HUES64 (cell line): ENCODE results near the gene AIRE.
A peak's percentile ranks its signal among the peaks of the same experiment; 100 is the strongest.

ENCODE experiments used
- H3K27ac ChIP-seq: 2 replicates; pipeline ENCODE4 v1.7.0; 2013; ENCODE audit warnings: low read depth, low read length, inconsistent platforms
- H3K27me3 ChIP-seq: 2 replicates; pipeline ENCODE4 v1.6.1; 2013; ENCODE audit warnings: mild to moderate bottlenecking, low read length; ENCODE audit not compliant: insufficient read depth
- H3K36me3 ChIP-seq: 2 replicates; pipeline ENCODE4 v1.6.1; 2013; ENCODE audit warnings: mild to moderate bottlenecking, low read length; ENCODE audit not compliant: insufficient read depth
- H3K4me1 ChIP-seq: 2 replicates; pipeline ENCODE4 v1.6.1; 2013; ENCODE audit warnings: mild to moderate bottlenecking, low read length, moderate library complexity; ENCODE audit not compliant: insufficient read depth
- H3K4me3 ChIP-seq: 2 replicates; pipeline ENCODE4 v1.5.1; 2013; ENCODE audit warnings: mild to moderate bottlenecking, low read length, moderate library complexity
- H3K9ac ChIP-seq: 2 replicates; pipeline ENCODE4 v1.6.1; 2013; ENCODE audit warnings: mild to moderate bottlenecking, low read depth, low read length
- H3K9me3 ChIP-seq: 2 replicates; pipeline ENCODE4 v1.6.1; 2013; ENCODE audit warnings: low read depth, low read length; ENCODE audit not compliant: insufficient read depth
- WGBS: fragments of 150-250, 120-280 bp; methylation state at CpG from one replicate; pipeline ENCODE4 v1.1.7; 2013; ENCODE audit warnings: missing lambda C conversion rate; 5-methylcytosine and 5-hydroxymethylcytosine counted together

Gene AIRE

GRCh38 chr21:44294391-44295162 is 8.9 kb downstream of the AIRE start:
- WGBS: 85% methylated on average over 24 of the region's 26 CpGs
- Histone ChIP-seq H3K36me3 (no peaks in the 10 kb centered on the region), H3K9ac (no peak overlapping the region), H3K4me3 (no peak overlapping the region), H3K27me3 (no peaks in the 10 kb centered on the region), H3K9me3 (no peaks in the 10 kb centered on the region), H3K4me1 (no peaks in the 10 kb centered on the region), H3K27ac (no peak overlapping the region)

- no peak overlapping the region for H3K9ac ChIP-seq
Observed at GRCh38 chr21:44295163-44295573, 9.5 kb downstream of the AIRE start.

GRCh38 chr21:44295646-44296045 is 10.0 kb downstream of the AIRE start:
- 80% methylated on average over 10 of the region's 10 CpGs for WGBS
- no peak overlapping the region for H3K4me3 ChIP-seq
- H3K9me3 ChIP-seq: no peaks in the 10 kb centered on the region
- no peaks in the 10 kb centered on the region for H3K27me3 ChIP-seq
- H3K4me1 ChIP-seq: no peaks in the 10 kb centered on the region
- H3K27ac ChIP-seq: no peak overlapping the region
- no peak overlapping the region for H3K9ac ChIP-seq
- no peaks in the 10 kb centered on the region for H3K36me3 ChIP-seq

More at GRCh38 chr21:44295163-44295573, 9.5 kb downstream of the AIRE start:
- Histone ChIP-seq H3K27me3 (no peaks in the 10 kb centered on the region), H3K4me3 (no peak overlapping the region), H3K4me1 (no peaks in the 10 kb centered on the region), H3K27ac (no peak overlapping the region), H3K9me3 (no peaks in the 10 kb centered on the region), H3K36me3 (no peaks in the 10 kb centered on the region)
- WGBS: 87% methylated on average over 14 of the region's 14 CpGs

GRCh38 chr21:44296103-44296519 is 10.4 kb downstream of the AIRE start:
- Histone ChIP-seq H3K4me3 (no peak overlapping the region), H3K27ac (no peak overlapping the region), H3K9ac (no peak overlapping the region), H3K36me3 (no peaks in the 10 kb centered on the region), H3K27me3 (no peaks in the 10 kb centered on the region), H3K9me3 (no peaks in the 10 kb centered on the region), H3K4me1 (no peaks in the 10 kb centered on the region)
- WGBS: 76% methylated on average over 12 of the region's 12 CpGs

GRCh38 chr21:44296916-44297315 is 11.2 kb downstream of the AIRE start:
- 88% methylated on average over 13 of the region's 13 CpGs for WGBS
- H3K27me3 ChIP-seq: no peaks in the 10 kb centered on the region
- no peaks in the 10 kb centered on the region for H3K4me1 ChIP-seq
- H3K4me3 ChIP-seq: no peak overlapping the region
- H3K27ac ChIP-seq: no peak overlapping the region
- H3K36me3 ChIP-seq: no peaks in the 10 kb centered on the region
- no peaks in the 10 kb centered on the region for H3K9me3 ChIP-seq
- H3K9ac ChIP-seq: no peak overlapping the region

GRCh38 chr21:44297525-44298290 is 12.0 kb downstream of the AIRE start:
- no peak overlapping the region for H3K4me3 ChIP-seq
- H3K4me1 ChIP-seq: no peaks in the 10 kb centered on the region
- H3K9ac ChIP-seq: no peak overlapping the region

GRCh38 chr21:44298301-44298700 is 12.6 kb downstream of the AIRE start:
- Histone ChIP-seq H3K9me3 (no peaks in the 10 kb centered on the region), H3K36me3 (no peaks in the 10 kb centered on the region), H3K4me1 (no peaks in the 10 kb centered on the region), H3K27me3 (no peaks in the 10 kb centered on the region), H3K27ac (no peak overlapping the region), H3K9ac (no peak overlapping the region), H3K4me3 (no peak overlapping the region)
- 92% methylated on average over 1 of the region's 2 CpGs for WGBS

More at GRCh38 chr21:44297525-44298290, 12.0 kb downstream of the AIRE start:
- no peak overlapping the region for H3K27ac ChIP-seq
- H3K36me3 ChIP-seq: no peaks in the 10 kb centered on the region
- H3K27me3 ChIP-seq: no peaks in the 10 kb centered on the region
- H3K9me3 ChIP-seq: no peaks in the 10 kb centered on the region
- WGBS: 40% methylated on average over 22 of the region's 22 CpGs

- 41% methylated on average over 6 of the region's 10 CpGs for WGBS
- peak overlapping the region; percentile 66 for H3K4me3 ChIP-seq
- H3K9me3 ChIP-seq: no peaks in the 10 kb centered on the region
- H3K27me3 ChIP-seq: no peaks in the 10 kb centered on the region
- H3K4me1 ChIP-seq: no peaks in the 10 kb centered on the region; the same call in 1 of the 2 replicates
- H3K27ac ChIP-seq: no peak overlapping the region; the same call in 1 of the 2 replicates
- peak overlapping the region; percentile 65 for H3K9ac ChIP-seq
- H3K36me3 ChIP-seq: no peaks in the 10 kb centered on the region
Observed at GRCh38 chr21:44299085-44299457, 13.4 kb downstream of the AIRE start.

GRCh38 chr21:44299458-44300261 is 14.0 kb downstream of the AIRE start, which contains the start of gene PFKL:
PFKL (plus strand) TSS chr21:44300053; CDS start chr21:44300106, 53 bp downstream.
- H3K9ac ChIP-seq: peak within 1 kb of the TSS; percentile 69
- peak within 1 kb of the TSS; percentile 66 for H3K4me3 ChIP-seq
- H3K27me3 ChIP-seq: no peaks in the 10 kb centered on the region
- peak within 1 kb of the TSS; percentile 28; the same call in 1 of the 2 replicates for H3K27ac ChIP-seq
- H3K4me1 ChIP-seq: no peaks in the 10 kb centered on the region; the same call in 1 of the 2 replicates
- H3K36me3 ChIP-seq: no peaks in the 10 kb centered on the region
- no peaks in the 10 kb centered on the region for H3K9me3 ChIP-seq
- under 1% methylated on average over 94 of the region's 94 CpGs for WGBS

- WGBS: 2% methylated on average over 65 of the region's 67 CpGs
- Histone ChIP-seq H3K4me1 (no peaks in the 10 kb centered on the region; the same call in 1 of the 2 replicates), H3K27me3 (no peaks in the 10 kb centered on the region), H3K4me3 (peak overlapping the region; percentile 66), H3K27ac (no peak overlapping the region), H3K9ac (peak overlapping the region; percentile 69), H3K36me3 (no peaks in the 10 kb centered on the region), H3K9me3 (no peaks in the 10 kb centered on the region)
Observed at GRCh38 chr21:44300262-44300959, 14.7 kb downstream of the AIRE start.
